Kidney epithelial cell (primary cell): ENCODE results near the gene RAB34. TPM values are rescaled to one million over a fixed set of nuclear protein-coding genes. Genes with fewer than 3 reads are reported as not detected.
"Not testable (repeated sequence)": the region's sequence is repeated elsewhere in the genome, so short reads cannot be mapped to it uniquely, and the experiment has no call there.

Experiments used
- DNase-seq: peaks from one replicate; pipeline ENCODE4 v3.0.0-alpha.2; 2010; ENCODE audit warnings: low read depth
- H3K27me3 ChIP-seq: 2 replicates; pipeline ENCODE4 v1.6.0; 2011; ENCODE audit warnings: low read length; ENCODE audit not compliant: control insufficient read depth, insufficient read depth
- H3K36me3 ChIP-seq: 2 replicates; pipeline ENCODE4 v1.5.1; 2011; ENCODE audit warnings: low read length; ENCODE audit not compliant: control insufficient read depth, insufficient read depth
- H3K4me3 ChIP-seq: 2 replicates; pipeline ENCODE4 v1.5.1; 2011; ENCODE audit warnings: low read depth, mild to moderate bottlenecking, control low read depth, low read length
- total RNA-seq: library from RNA; depleted of rRNA; stranded (reverse); fragments of >200 nt; gene quantifications from 2 replicates; pipeline ENCODE4 v1.2.3, GENCODE V29; 2015
- TF ChIP-seq, protein P1 (sequence below): IDR thresholded peaks from 2 replicates; pipeline ENCODE4 v1.5.1; 2011; ENCODE audit warnings: mild to moderate bottlenecking, moderate library complexity, low read length, control low read depth, inconsistent platforms; ENCODE audit not compliant: insufficient read depth, poor library complexity, severe bottlenecking

RAB34 gene
- total RNA-seq, 1 donor from 2014 or later = 314 TPM

DNA sequence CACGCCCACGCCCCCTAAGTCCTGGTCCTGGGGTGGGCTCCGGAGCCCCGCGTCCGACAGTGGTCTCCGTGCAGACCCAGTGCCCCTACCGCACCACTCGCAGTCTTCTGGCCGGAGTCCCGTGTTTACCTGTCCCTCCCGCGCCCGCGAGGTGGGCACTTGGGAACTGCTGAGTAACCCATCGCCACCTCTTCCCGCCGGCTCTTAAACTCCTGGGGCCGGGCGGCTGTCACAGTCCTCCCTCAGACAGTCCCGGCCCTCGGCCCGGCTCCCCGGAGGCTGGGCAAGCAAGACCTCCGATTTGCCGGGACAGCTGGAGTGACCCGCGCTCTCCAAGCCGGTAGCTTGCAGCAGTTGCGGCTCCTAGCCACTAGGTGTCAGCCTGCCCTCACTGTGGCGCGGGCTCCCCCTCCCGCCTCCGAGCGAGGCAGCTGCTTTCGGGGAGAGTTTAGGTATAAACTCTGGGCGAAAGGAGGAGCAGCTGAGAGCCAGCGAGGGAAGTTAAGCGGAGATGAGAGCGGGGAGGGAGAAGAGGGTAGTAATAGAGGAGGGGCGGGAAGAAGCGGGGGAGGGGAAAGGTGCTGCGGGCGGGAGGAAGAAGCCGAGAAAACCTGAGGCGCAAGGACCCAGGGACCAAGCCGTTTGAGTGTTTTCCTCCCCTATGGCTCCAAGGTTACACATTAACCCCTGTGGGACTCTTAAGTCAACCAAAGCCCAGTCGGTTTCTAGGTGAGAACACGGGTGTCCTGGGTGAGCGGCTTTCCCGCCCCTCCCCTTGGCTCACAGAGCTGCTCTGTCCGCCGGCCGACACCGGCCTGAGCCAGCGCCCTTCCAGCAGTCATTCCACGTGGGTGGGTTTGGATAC is 9.2 kb upstream of the RAB34 start:
- Histone ChIP-seq H3K36me3 (peaks cover 4% of the 10 kb centered on the region), H3K4me3 (peak overlapping the region; percentile 65), H3K27me3 (no peaks in the 10 kb centered on the region)
- TF ChIP-seq, protein P1, sequence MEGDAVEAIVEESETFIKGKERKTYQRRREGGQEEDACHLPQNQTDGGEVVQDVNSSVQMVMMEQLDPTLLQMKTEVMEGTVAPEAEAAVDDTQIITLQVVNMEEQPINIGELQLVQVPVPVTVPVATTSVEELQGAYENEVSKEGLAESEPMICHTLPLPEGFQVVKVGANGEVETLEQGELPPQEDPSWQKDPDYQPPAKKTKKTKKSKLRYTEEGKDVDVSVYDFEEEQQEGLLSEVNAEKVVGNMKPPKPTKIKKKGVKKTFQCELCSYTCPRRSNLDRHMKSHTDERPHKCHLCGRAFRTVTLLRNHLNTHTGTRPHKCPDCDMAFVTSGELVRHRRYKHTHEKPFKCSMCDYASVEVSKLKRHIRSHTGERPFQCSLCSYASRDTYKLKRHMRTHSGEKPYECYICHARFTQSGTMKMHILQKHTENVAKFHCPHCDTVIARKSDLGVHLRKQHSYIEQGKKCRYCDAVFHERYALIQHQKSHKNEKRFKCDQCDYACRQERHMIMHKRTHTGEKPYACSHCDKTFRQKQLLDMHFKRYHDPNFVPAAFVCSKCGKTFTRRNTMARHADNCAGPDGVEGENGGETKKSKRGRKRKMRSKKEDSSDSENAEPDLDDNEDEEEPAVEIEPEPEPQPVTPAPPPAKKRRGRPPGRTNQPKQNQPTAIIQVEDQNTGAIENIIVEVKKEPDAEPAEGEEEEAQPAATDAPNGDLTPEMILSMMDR = peak; percentile 99
- peak; percentile 92 for DNase-seq

DNA sequence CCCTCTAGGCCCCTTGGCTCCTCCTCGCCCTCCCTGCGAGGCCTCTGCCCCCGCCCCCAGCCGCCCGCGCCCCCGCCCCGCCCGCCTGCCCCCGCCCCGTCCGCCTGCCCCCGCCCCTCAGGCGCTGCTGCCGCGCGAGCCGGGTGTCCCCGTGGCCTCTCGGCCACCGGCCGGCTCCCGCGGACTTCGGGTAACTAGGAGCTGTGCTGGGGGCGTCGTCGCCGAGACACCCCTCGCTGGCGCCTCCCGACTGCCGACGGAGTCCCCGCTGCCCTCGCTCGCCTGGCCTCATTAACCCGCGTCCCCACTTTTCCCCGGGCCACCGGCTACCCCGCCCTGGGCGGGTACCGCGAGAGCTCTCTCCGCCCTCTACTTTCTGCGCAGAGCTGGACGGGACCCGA is 8.6 kb upstream of the RAB34 start, which contains the start of gene TLCD1:
TLCD1 (minus strand) TSS at position 8 of the 401 bp plus-strand sequence. CDS start 136 bp downstream, outside the sequence.
- Histone ChIP-seq H3K4me3 (peak within 1 kb of the TSS; percentile 65), H3K36me3 (peaks cover 4% of the 10 kb centered on the region), H3K27me3 (no peaks in the 10 kb centered on the region)
- DNase-seq = no peak
- TF ChIP-seq, protein P1 = no peak

DNA sequence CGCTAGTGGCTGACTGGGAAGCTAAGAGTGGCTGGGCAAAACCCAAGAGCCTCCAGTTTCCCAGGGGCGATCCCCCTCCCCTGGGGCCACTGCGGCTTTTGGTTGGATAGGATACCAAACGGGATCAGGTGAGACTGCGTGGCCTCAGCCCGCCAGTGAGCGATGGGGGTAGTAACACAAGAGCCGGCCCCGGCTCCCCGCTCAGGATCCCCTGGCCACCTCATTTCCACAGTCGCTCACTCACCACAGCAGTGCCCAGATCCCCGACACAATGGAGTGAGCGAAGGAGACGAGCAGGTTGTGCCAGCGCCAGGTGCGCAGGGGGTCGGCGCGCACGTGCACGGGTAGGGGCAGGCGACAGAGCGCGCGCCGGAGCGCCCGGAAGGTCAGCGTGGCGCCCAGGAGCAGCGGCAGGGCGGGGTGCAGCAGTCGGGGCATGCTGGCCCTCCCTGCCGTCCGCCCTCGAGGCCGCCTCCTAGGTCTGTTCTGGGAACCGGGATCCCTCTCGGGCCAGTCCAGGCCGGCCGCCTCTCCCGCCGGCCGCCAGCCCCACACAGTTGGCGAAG is 8.1 kb upstream of the RAB34 start:
- Histone ChIP-seq H3K4me3 (peak overlapping the region; percentile 65), H3K27me3 (no peaks in the 10 kb centered on the region), H3K36me3 (peaks cover 4% of the 10 kb centered on the region)
- TF ChIP-seq, protein P1 = no peak
- no peak for DNase-seq

DNA sequence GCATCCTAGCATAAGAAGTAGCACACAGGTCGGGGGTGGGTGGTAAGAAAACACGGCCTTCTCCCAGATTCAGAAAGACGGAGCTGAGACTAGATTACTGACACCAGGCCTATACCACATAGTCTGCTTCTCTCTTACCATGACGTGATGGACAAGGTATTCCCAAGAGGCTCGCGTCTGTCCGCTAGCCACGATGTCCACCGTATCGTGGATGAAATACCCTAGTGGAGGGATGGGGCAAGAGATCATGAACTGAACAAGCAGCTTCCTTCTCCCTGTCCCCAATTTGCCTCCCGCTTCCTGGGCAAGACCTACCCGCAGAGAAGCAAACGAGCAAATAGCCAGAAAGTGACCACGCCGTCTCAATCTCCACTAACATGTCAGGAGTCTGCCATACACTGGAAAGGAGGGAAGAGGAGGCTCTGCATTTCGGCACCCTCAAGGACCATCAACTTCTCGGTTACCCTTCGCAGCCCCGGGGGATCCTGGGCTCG is 7.5 kb upstream of the RAB34 start:
- peak overlapping the region; percentile 65 for H3K4me3 ChIP-seq
- H3K36me3 ChIP-seq = peaks cover 4% of the 10 kb centered on the region
- DNase-seq = no peak
- TF ChIP-seq, protein P1 = no peak
- H3K27me3 ChIP-seq = no peaks in the 10 kb centered on the region

DNA sequence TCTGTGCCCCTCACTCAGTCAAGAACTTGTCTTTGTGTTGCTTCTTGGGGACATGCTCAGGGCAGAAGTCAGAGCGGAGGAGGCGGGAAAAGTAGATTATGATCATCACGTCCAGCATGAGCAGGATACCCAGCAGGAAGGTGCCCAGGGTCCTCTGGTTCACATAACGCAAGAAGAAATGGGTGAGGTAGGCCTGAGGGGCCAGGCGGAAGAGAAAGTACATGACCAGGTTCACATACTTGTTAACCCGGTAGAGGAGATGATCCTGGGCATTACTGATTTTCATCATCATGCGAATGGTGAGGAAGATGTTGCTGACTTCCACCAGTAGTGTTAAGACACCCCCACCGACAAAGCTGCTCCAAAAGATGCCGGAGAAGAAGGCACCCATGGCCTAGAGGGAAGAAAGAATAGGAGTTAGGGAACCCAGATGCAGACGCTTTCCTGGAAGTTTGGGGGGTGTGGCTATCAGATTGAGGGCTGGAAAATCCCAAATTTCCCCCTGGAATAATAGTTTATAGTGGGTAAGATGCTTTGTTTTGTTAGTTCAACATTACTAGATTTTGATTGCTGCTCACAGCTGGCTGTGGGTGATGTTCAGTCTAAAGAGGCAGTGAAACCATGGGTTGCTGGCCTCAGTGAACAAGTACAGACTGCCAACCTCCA is 7.0 kb upstream of the RAB34 start:
- H3K36me3 ChIP-seq = peaks cover 4% of the 10 kb centered on the region
- no peak for DNase-seq
- H3K27me3 ChIP-seq = no peaks in the 10 kb centered on the region
- TF ChIP-seq, protein P1 = no peak
- H3K4me3 ChIP-seq = no peak overlapping the region

DNA sequence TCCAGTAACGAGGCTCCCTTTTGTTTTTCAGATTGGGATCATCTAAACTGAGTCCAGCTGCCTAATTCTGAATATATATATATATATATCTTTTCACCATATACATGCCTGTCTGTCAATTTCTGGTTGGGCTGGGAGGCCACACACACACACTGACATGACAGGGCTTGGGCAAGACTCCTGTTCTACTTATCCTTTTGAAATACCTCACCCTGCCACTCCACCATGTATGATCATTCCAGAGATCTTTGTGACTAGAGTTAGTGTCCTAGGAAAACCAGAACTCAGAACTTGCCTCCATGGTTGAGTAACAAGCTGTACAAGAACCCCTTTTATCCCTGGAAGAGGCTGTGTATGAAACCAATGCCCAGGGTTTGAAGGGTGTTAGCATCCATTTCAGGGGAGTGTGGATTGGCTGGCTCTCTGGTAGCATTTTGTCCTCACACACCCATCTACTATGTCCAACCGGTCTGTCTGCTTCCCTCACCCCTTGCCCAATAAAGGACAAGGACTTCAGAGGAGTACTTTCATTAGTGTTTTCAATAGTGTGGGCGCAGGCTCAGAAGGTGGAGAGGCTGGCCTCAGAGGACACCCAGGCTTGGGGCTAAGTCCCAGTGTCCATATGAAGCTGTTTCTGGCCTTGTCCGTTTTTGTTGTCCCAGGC is 6.3 kb upstream of the RAB34 start:
- H3K27me3 ChIP-seq, DNase-seq, H3K36me3 ChIP-seq, H3K4me3 ChIP-seq: not testable (repeated sequence)
